ENCODE data around the gene CFHR4.

CFHR4 gene

DNA sequence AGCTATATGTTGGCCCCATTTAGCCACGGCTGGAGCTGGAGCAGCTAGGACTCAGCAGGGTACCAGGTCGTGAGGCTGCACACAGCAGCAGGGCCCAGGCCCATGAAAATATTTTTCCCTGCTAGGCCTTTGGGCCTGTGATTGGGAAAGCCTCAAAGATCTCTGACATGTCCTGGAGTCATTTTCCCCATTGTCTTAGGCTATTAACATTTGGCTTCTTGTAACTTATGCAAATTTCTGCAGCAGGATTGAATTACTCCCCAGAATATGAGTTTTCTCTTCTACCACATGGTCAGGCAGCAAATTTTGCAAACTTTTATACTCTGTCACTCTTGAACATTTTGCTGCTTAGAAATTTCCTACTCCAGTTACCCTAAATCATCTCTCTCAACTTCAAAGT lies 66.9 kb downstream of the CFHR4 start:
- Histone ChIP-seq H3K9me2 (ENCODE audit: low read depth, low read length) (no peaks in the 10 kb centered on the region), H3K27me3 (ENCODE audit: insufficient read depth, low read length) (no peaks in the 10 kb centered on the region), H3F3A (ENCODE audit: insufficient read depth, low read length) (no peaks in the 10 kb centered on the region), H3K4me3 (ENCODE audit: low read depth, low read length, poor library complexity, severe bottlenecking) (no peak overlapping the region), H3K27ac (ENCODE audit: low read depth, low read length, poor library complexity, severe bottlenecking) (no peak overlapping the region), H3K9ac (ENCODE audit: low read length) (no peak overlapping the region), H3K4me2 (ENCODE audit: low read length) (no peak overlapping the region), H3K79me2 (ENCODE audit: insufficient read depth, low read length) (no peaks in the 10 kb centered on the region), H3K36me3 (ENCODE audit: insufficient read depth, low read length) (no peaks in the 10 kb centered on the region), H3K4me1 (ENCODE audit: insufficient read depth, low read length, severe bottlenecking) (no peaks in the 10 kb centered on the region), H3K9me3 (ENCODE audit: low read length) (no peaks in the 10 kb centered on the region), H2AFZ (ENCODE audit: low read length) (no peak overlapping the region), H4K20me1 (ENCODE audit: insufficient read depth, low read length) (no peaks in the 10 kb centered on the region)
- TF ChIP-seq, protein P1, sequence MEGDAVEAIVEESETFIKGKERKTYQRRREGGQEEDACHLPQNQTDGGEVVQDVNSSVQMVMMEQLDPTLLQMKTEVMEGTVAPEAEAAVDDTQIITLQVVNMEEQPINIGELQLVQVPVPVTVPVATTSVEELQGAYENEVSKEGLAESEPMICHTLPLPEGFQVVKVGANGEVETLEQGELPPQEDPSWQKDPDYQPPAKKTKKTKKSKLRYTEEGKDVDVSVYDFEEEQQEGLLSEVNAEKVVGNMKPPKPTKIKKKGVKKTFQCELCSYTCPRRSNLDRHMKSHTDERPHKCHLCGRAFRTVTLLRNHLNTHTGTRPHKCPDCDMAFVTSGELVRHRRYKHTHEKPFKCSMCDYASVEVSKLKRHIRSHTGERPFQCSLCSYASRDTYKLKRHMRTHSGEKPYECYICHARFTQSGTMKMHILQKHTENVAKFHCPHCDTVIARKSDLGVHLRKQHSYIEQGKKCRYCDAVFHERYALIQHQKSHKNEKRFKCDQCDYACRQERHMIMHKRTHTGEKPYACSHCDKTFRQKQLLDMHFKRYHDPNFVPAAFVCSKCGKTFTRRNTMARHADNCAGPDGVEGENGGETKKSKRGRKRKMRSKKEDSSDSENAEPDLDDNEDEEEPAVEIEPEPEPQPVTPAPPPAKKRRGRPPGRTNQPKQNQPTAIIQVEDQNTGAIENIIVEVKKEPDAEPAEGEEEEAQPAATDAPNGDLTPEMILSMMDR (IDR thresholded peaks at IDR 0.05; ENCODE audit: low read length): no peak
- no peak for TF ChIP-seq EZH2 (IDR thresholded peaks at IDR 0.05; ENCODE audit: borderline replicate concordance, low read length)

DNA sequence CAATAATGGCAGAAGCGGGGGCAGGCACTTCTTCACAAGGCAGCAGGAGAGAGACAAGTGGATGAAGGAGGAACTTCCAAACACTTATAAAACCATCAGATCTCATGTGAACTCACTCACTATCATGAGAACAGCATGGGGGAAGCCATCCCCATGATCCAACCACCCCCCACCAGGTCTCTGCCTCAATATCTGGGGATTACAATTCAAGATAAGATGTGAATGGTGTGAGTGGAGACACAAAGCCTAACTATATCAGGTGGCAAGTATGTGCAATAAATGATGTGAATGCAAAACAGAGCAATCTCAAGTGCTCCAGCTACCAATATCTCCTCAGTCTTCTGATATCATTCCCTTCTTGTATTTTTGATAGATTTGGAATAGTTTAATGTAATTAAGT lies 68.1 kb downstream of the CFHR4 start:
- no peaks in the 10 kb centered on the region for H4K20me1 ChIP-seq (ENCODE audit: insufficient read depth, low read length)

DNA sequence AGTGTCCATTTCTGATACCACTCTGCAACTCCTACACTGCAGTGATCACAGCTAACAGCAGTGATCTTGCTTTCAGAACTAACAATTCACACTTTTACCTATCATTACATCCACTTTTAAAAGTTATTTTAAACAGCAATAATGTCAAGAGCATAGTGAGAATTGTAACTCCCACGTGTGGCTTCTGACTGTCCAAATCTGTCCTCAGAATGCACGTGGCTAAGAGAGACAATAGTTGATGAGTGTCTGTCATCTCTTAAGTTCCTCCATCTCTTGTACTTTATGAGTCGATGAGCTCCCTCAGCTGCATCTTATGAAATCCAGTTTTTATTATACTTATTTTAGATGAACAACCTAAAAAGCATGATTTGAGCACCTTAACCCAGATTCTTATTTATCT lies 73.0 kb downstream of the CFHR4 start:
- H2AFZ ChIP-seq (ENCODE audit: low read length): no peak overlapping the region
- no peaks in the 10 kb centered on the region for H3F3A ChIP-seq (ENCODE audit: insufficient read depth, low read length)
- no peaks in the 10 kb centered on the region for H3K4me1 ChIP-seq (ENCODE audit: insufficient read depth, low read length, severe bottlenecking)
- H3K9me3 ChIP-seq (ENCODE audit: low read length): no peaks in the 10 kb centered on the region
- no peak for TF ChIP-seq EZH2 (IDR thresholded peaks at IDR 0.05; ENCODE audit: borderline replicate concordance, low read length)
- TF ChIP-seq, protein P1 (IDR thresholded peaks at IDR 0.05; ENCODE audit: low read length): no peak
- no peak overlapping the region for H3K27ac ChIP-seq (ENCODE audit: low read depth, low read length, poor library complexity, severe bottlenecking)
- no peak overlapping the region for H3K4me3 ChIP-seq (ENCODE audit: low read depth, low read length, poor library complexity, severe bottlenecking)
- no peaks in the 10 kb centered on the region for H3K79me2 ChIP-seq (ENCODE audit: insufficient read depth, low read length)
- H3K36me3 ChIP-seq (ENCODE audit: insufficient read depth, low read length): no peaks in the 10 kb centered on the region
- H3K27me3 ChIP-seq (ENCODE audit: insufficient read depth, low read length): no peaks in the 10 kb centered on the region
- no peak overlapping the region for H3K4me2 ChIP-seq (ENCODE audit: low read length)
- no peak overlapping the region for H3K9ac ChIP-seq (ENCODE audit: low read length)
- H3K9me2 ChIP-seq (ENCODE audit: low read depth, low read length): no peaks in the 10 kb centered on the region
- no peaks in the 10 kb centered on the region for H4K20me1 ChIP-seq (ENCODE audit: insufficient read depth, low read length)

More for the DNA sequence above, 68.1 kb downstream of the CFHR4 start:
- H3K9me3 ChIP-seq (ENCODE audit: low read length): no peaks in the 10 kb centered on the region
- H3K9me2 ChIP-seq (ENCODE audit: low read depth, low read length): no peaks in the 10 kb centered on the region
- no peaks in the 10 kb centered on the region for H3K4me1 ChIP-seq (ENCODE audit: insufficient read depth, low read length, severe bottlenecking)
- H3K4me2 ChIP-seq (ENCODE audit: low read length): no peak overlapping the region
- H3K79me2 ChIP-seq (ENCODE audit: insufficient read depth, low read length): no peaks in the 10 kb centered on the region
- TF ChIP-seq, protein P1 (IDR thresholded peaks at IDR 0.05; ENCODE audit: low read length): no peak
- TF ChIP-seq EZH2 (IDR thresholded peaks at IDR 0.05; ENCODE audit: borderline replicate concordance, low read length): no peak
- H3K4me3 ChIP-seq (ENCODE audit: low read depth, low read length, poor library complexity, severe bottlenecking): no peak overlapping the region
- no peaks in the 10 kb centered on the region for H3F3A ChIP-seq (ENCODE audit: insufficient read depth, low read length)
- no peak overlapping the region for H3K27ac ChIP-seq (ENCODE audit: low read depth, low read length, poor library complexity, severe bottlenecking)
- no peaks in the 10 kb centered on the region for H3K27me3 ChIP-seq (ENCODE audit: insufficient read depth, low read length)
- no peaks in the 10 kb centered on the region for H3K36me3 ChIP-seq (ENCODE audit: insufficient read depth, low read length)
- H2AFZ ChIP-seq (ENCODE audit: low read length): no peak overlapping the region
- H3K9ac ChIP-seq (ENCODE audit: low read length): no peak overlapping the region
